HepG2 (cell line): ENCODE results near the gene DPYD. TPM values are rescaled to one million over a fixed set of nuclear protein-coding genes. Genes with fewer than 3 reads are reported as not detected.

Experiments used
- ATAC-seq: fragments of 200-7000 bp; cut with Tn5 transposase; 3 replicates; pipeline ENCODE4 v1.9.1; 2020; ENCODE audit warnings: mild to moderate bottlenecking, moderate library complexity
- BruUV-seq: library from RNA; stranded (reverse); fragments of 400-500 nt; replicated peaks from 2 replicates; lab custom pipeline; 2021; lab: Mats Ljungman, UMichigan
- CTCF ChIA-PET: fragments of 300-600 bp; formaldehyde crosslinking; extraction: SDS; loops from one replicate; lab custom pipeline; 2021; ENCODE audit warnings: low total read pairs, inconsistent platforms, low intra/inter-chr PET ratio; lab: Yijun Ruan, JAX
- POLR2A ChIA-PET: fragments of 350-600 bp; sonication (Branson Sonifier 250); formaldehyde crosslinking; loops from one replicate; lab custom pipeline; 2020; ENCODE audit warnings: antibody characterized with exemption, inconsistent platforms; lab: Yijun Ruan, JAX
- DNase-seq: peaks from one replicate; pipeline ENCODE4 v3.0.0-alpha.2; 2015; ENCODE audit warnings: low spot score
- FAIRE-seq: peaks from 3 replicates; lab custom pipeline; 2011; peaks lifted over from hg19 to GRCh38; lab: Jason Lieb, UNC
- H2AFZ ChIP-seq: one replicate; pipeline ENCODE4 v1.6.1; 2011; ENCODE audit warnings: low read length, inconsistent platforms
- H3K27ac ChIP-seq: fragments of 300-600 bp; 3 replicates; pipeline ENCODE4 v1.8.0; 2011; ENCODE audit warnings: mixed run types, mild to moderate bottlenecking, mixed read lengths, low read length, inconsistent platforms; ENCODE audit not compliant: insufficient read depth; ENCODE audit errors: extremely low read length
- H3K27me3 ChIP-seq, 2 experiments: fragments of 200-600 bp in 1 of 2; 2 replicates in 1 of 2; 3 replicates in 1 of 2; pipeline versions ENCODE4 v1.6.0 to v1.8.0; 2011; ENCODE audit warnings: low read length in 2 of 2, mild to moderate bottlenecking in 2 of 2, moderate library complexity in 2 of 2, inconsistent platforms in 1 of 2; ENCODE audit not compliant: insufficient read depth in 2 of 2, control insufficient read depth in 1 of 2
- H3K36me3 ChIP-seq, 2 experiments: fragments of 200-600 bp in 1 of 2; replicated peaks in 1 of 2; 2 replicates in 1 of 2; 3 replicates in 1 of 2; pipeline versions ENCODE4 v1.5.1 to v1.8.0; 2011; ENCODE audit warnings: low read length in 2 of 2, inconsistent platforms in 1 of 2; ENCODE audit not compliant: insufficient read depth in 2 of 2, control insufficient read depth in 1 of 2
- H3K4me1 ChIP-seq: 2 replicates; pipeline ENCODE4 v1.5.1; 2012; ENCODE audit warnings: low read length, inconsistent platforms; ENCODE audit not compliant: insufficient read depth
- H3K4me2 ChIP-seq: 2 replicates; pipeline ENCODE4 v1.6.0; 2011; ENCODE audit warnings: low read depth, low read length, inconsistent platforms
- H3K4me3 ChIP-seq, 3 experiments: fragments of 200-600 bp in 1 of 3; sonication (generic), shearing (Covaris generic) in 1 of 3; replicated peaks in 1 of 3; 2 replicates each; pipeline ENCODE4 v1.5.1; 2011 to 2016; ENCODE audit warnings: low read length in 3 of 3, inconsistent platforms in 2 of 3, low read depth in 2 of 3, mild to moderate bottlenecking in 2 of 3, control low read depth in 1 of 3, mixed read lengths in 1 of 3; ENCODE audit not compliant: insufficient read depth in 1 of 3
- H3K79me2 ChIP-seq: one replicate; pipeline ENCODE4 v1.6.1; 2011; ENCODE audit warnings: low read length, inconsistent platforms; ENCODE audit not compliant: insufficient read depth
- H3K9ac ChIP-seq: 2 replicates; pipeline ENCODE4 v1.6.0; 2011; ENCODE audit warnings: mild to moderate bottlenecking, low read depth, low read length, inconsistent platforms; ENCODE audit not compliant: insufficient read depth
- H3K9me3 ChIP-seq: 2 replicates; pipeline ENCODE4 v1.5.1; 2012; ENCODE audit warnings: mild to moderate bottlenecking, low read length
- H4K20me1 ChIP-seq: 2 replicates; pipeline ENCODE4 v1.6.0; 2011; ENCODE audit warnings: inconsistent platforms, mild to moderate bottlenecking, low read length, moderate library complexity; ENCODE audit not compliant: insufficient read depth
- ARID4A ChIP-seq: sonication (generic); formaldehyde crosslinking; IDR thresholded peaks from 2 replicates; pipeline ENCODE4 v1.5.0; 2020; ENCODE audit warnings: mild to moderate bottlenecking, missing genetic modification reagents, borderline replicate concordance
- CEBPB ChIP-seq: IDR thresholded peaks from 2 replicates; pipeline ENCODE4 v1.6.1; 2011; ENCODE audit warnings: low read depth, low read length, improper control_type of control experiment, borderline replicate concordance
- CENPT ChIP-seq: sonication (generic); formaldehyde crosslinking; IDR thresholded peaks from 2 replicates; pipeline ENCODE4 v1.8.0; 2022; ENCODE audit warnings: low read depth, mild to moderate bottlenecking, moderate library complexity, missing genetic modification reagents
- E2F5 ChIP-seq: sonication (generic); formaldehyde crosslinking; conservative IDR thresholded peaks from 2 replicates; pipeline ENCODE4 v1.4.0; 2020; ENCODE audit warnings: missing genetic modification reagents
- MATR3 ChIP-seq: sonication (generic); formaldehyde crosslinking; IDR thresholded peaks from 2 replicates; pipeline ENCODE4 v1.4.0; 2020; ENCODE audit warnings: missing genetic modification reagents
- MTF1 ChIP-seq: sonication (generic); formaldehyde crosslinking; IDR thresholded peaks from 2 replicates; pipeline ENCODE4 v1.5.0; 2020; ENCODE audit warnings: missing genetic modification reagents
- MYPOP ChIP-seq: sonication (generic); formaldehyde crosslinking; IDR thresholded peaks from 2 replicates; pipeline ENCODE4 v1.8.1; 2023; ENCODE audit warnings: mild to moderate bottlenecking, moderate library complexity, missing genetic modification reagents
- PHF8 ChIP-seq: sonication (generic); formaldehyde crosslinking; IDR thresholded peaks from 2 replicates; pipeline ENCODE4 v1.5.0; 2020; ENCODE audit warnings: missing genetic modification reagents
- RAD21 ChIP-seq: fragments of 450-650 bp; formaldehyde crosslinking; IDR thresholded peaks from 2 replicates; pipeline ENCODE4 v1.5.0; 2020; ENCODE audit warnings: mild to moderate bottlenecking
- RELA ChIP-seq: sonication (generic); formaldehyde crosslinking; IDR thresholded peaks from 2 replicates; pipeline ENCODE4 v1.4.0; 2020; ENCODE audit warnings: missing genetic modification reagents
- SAFB2 ChIP-seq: sonication (generic); formaldehyde crosslinking; IDR thresholded peaks from 2 replicates; pipeline ENCODE4 v1.5.1; 2020; ENCODE audit warnings: missing genetic modification reagents, low read depth, mild to moderate bottlenecking, borderline replicate concordance
- SRF ChIP-seq: IDR thresholded peaks from 2 replicates; pipeline ENCODE4 v1.6.1; 2011; ENCODE audit warnings: mild to moderate bottlenecking, low read depth, low read length, moderate library complexity
- XRCC5 ChIP-seq: fragments of 200-400 bp; formaldehyde crosslinking; optimal IDR thresholded peaks from 2 replicates; pipeline ENCODE3; 2017; ENCODE audit warnings: mild to moderate bottlenecking, low read length
- ZBTB7B ChIP-seq: sonication (generic); formaldehyde crosslinking; IDR thresholded peaks from 2 replicates; pipeline ENCODE4 v1.4.0; 2020; ENCODE audit warnings: missing genetic modification reagents
- ZNF335 ChIP-seq: sonication (generic); formaldehyde crosslinking; IDR thresholded peaks from 2 replicates; pipeline ENCODE4 v1.4.0; 2020; ENCODE audit warnings: missing genetic modification reagents
- ZNF569 ChIP-seq: sonication (generic); formaldehyde crosslinking; IDR thresholded peaks from 2 replicates; pipeline ENCODE4 v1.5.0; 2020; ENCODE audit warnings: mild to moderate bottlenecking, missing genetic modification reagents, moderate library complexity, borderline replicate concordance
- ZNF792 ChIP-seq: IDR thresholded peaks from 2 replicates; pipeline ENCODE4 v1.6.1; 2016
- ZNF879 ChIP-seq: sonication (generic); formaldehyde crosslinking; IDR thresholded peaks from 2 replicates; pipeline ENCODE4 v1.8.1; 2023; ENCODE audit warnings: missing genetic modification reagents
- ZSCAN29 ChIP-seq: sonication (generic); formaldehyde crosslinking; conservative IDR thresholded peaks from 2 replicates; pipeline ENCODE4 v1.4.0; 2020; ENCODE audit warnings: mild to moderate bottlenecking, missing genetic modification reagents
- WGBS: methylation state at CpG from one replicate; pipeline ENCODE4 v1.1.6; 2017; ENCODE audit warnings: low lambda C conversion rate; 5-methylcytosine and 5-hydroxymethylcytosine counted together
- in situ Hi-C: cut with HindIII; loops from 2 replicates; pipeline ENCODE4 v1.10.0; 2017; ENCODE audit warnings: low pct_unique_long_range_greater_than_20kb; ENCODE audit not compliant: extremely low pct_ligation_motif_present
- intact Hi-C: fragments of 100-400 bp; cut with micrococcal nuclease; formaldehyde crosslinking; loops from one replicate; pipeline ENCODE4 v1.10.0; 2022; ENCODE audit not compliant: unreplicated experiment
- polyA plus RNA-seq, 8 experiments: library from polyadenylated mRNA; depleted of rRNA in 3 of 8; stranded (reverse) in 7 of 8; unstranded in 1 of 8; fragments of >200 nt; fragmentation: Illumina TruSeq in 4 of 8; extraction: Trizol in 4 of 8; gene quantifications; 2 replicates each; pipeline versions ENCODE4 v1.2.1 to v1.2.3, GENCODE V29; 2011 to 2016; ENCODE audit warnings: low read depth in 4 of 8, missing spikeins in 1 of 8, mixed read lengths in 1 of 8; ENCODE audit not compliant: insufficient read depth in 1 of 8
- total RNA-seq, 5 experiments: library from RNA; depleted of rRNA; stranded (reverse); fragments of >200 nt; fragmentation: Illumina TruSeq; extraction: Trizol; gene quantifications; 2 replicates each; pipeline ENCODE4 v1.2.3, GENCODE V29; 2016; ENCODE audit warnings: low read depth in 1 of 5
- TF ChIP-seq, protein P1 (sequence below): sonication (generic); formaldehyde crosslinking; IDR thresholded peaks from 2 replicates; pipeline ENCODE4 v1.4.0; 2020; ENCODE audit warnings: missing genetic modification reagents

DPYD gene
- total and polyA plus RNA-seq, 2 of the 13 experiments (the other 11 are each of a cell fraction or from before 2014, with no cell fraction given): 1.3 to 3.4 TPM

GRCh38 chr1:97630948-97631347, 289.9 kb downstream of the DPYD start:
- BruUV-seq: no TSS peak
- 76% methylated on average over 3 of the region's 3 CpGs for WGBS

More at GRCh38 chr1:97630948-97631347, 289.9 kb downstream of the DPYD start:
- intact Hi-C loops: no loop called here
- Histone ChIP-seq H3K9ac (no peak overlapping the region), H3K79me2 (no peaks in the 10 kb centered on the region), H4K20me1 (no peaks in the 10 kb centered on the region), H2AFZ (no peak overlapping the region), H3K4me2 (no peak overlapping the region), H3K4me1 (peaks cover 9% of the 10 kb centered on the region; the same call in 1 of the 2 replicates), H3K27ac (no peak overlapping the region), H3K4me3 (no peak overlapping the region), H3K27me3 (no peaks in the 10 kb centered on the region), H3K9me3 (peaks cover 19% of the 10 kb centered on the region), H3K36me3 (no peaks in the 10 kb centered on the region)
- no peak for FAIRE-seq
- no peak for TF ChIP-seq MYPOP (CRISPR knock-in tag)
- TF ChIP-seq ZNF792 (CRISPR knock-in tag): no peak
- no peak for TF ChIP-seq XRCC5
- TF ChIP-seq ZSCAN29 (CRISPR knock-in tag): no peak
- TF ChIP-seq SRF: no peak
- TF ChIP-seq RELA (CRISPR knock-in tag): no peak
- TF ChIP-seq ZNF879 (CRISPR knock-in tag): no peak
- no peak for TF ChIP-seq ZBTB7B
- TF ChIP-seq, protein P1, sequence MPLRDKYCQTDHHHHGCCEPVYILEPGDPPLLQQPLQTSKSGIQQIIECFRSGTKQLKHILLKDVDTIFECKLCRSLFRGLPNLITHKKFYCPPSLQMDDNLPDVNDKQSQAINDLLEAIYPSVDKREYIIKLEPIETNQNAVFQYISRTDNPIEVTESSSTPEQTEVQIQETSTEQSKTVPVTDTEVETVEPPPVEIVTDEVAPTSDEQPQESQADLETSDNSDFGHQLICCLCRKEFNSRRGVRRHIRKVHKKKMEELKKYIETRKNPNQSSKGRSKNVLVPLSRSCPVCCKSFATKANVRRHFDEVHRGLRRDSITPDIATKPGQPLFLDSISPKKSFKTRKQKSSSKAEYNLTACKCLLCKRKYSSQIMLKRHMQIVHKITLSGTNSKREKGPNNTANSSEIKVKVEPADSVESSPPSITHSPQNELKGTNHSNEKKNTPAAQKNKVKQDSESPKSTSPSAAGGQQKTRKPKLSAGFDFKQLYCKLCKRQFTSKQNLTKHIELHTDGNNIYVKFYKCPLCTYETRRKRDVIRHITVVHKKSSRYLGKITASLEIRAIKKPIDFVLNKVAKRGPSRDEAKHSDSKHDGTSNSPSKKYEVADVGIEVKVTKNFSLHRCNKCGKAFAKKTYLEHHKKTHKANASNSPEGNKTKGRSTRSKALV: no peak
- TF ChIP-seq SAFB2 (CRISPR knock-in tag): no peak
- no peak for TF ChIP-seq ARID4A (CRISPR knock-in tag)
- no peak for TF ChIP-seq RAD21 (CRISPR knock-in tag)
- TF ChIP-seq CEBPB: no peak
- no peak for TF ChIP-seq CENPT (CRISPR knock-in tag)
- no peak for TF ChIP-seq MATR3 (CRISPR knock-in tag)
- TF ChIP-seq PHF8 (CRISPR knock-in tag): no peak
- no peak for TF ChIP-seq MTF1
- no peak for TF ChIP-seq ZNF569
- TF ChIP-seq E2F5 (CRISPR knock-in tag): no peak
- no peak for TF ChIP-seq ZNF335
- in situ Hi-C loops: no loop called here
- CTCF ChIA-PET: no interaction called here
- POLR2A ChIA-PET: no interaction called here
- ATAC-seq: no peak
- DNase-seq: no peak
